ENCODE results near the gene MED15.

DNA sequence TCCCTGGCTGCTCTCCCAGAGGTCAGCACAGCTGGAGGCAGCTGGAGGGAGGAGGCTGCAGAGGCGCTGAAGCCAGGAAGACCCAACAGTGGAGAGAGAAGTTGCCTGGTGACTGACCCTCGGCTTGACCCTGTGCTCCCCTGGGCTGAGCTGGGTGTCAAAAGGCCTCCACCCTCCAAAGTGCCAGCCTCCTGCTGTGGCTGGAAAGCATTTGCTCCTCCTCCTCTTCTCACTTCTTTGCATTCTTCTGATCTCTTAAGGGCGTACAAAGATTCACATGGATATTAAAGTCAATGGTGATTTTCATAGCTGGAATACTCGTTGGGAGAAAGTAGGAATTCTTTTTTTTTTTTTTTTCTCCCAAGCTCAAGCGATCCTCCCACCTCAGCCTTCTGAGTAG lies 91.7 kb downstream of the MED15 start:
- TF ChIP-seq, protein P1, sequence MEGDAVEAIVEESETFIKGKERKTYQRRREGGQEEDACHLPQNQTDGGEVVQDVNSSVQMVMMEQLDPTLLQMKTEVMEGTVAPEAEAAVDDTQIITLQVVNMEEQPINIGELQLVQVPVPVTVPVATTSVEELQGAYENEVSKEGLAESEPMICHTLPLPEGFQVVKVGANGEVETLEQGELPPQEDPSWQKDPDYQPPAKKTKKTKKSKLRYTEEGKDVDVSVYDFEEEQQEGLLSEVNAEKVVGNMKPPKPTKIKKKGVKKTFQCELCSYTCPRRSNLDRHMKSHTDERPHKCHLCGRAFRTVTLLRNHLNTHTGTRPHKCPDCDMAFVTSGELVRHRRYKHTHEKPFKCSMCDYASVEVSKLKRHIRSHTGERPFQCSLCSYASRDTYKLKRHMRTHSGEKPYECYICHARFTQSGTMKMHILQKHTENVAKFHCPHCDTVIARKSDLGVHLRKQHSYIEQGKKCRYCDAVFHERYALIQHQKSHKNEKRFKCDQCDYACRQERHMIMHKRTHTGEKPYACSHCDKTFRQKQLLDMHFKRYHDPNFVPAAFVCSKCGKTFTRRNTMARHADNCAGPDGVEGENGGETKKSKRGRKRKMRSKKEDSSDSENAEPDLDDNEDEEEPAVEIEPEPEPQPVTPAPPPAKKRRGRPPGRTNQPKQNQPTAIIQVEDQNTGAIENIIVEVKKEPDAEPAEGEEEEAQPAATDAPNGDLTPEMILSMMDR (IDR thresholded peaks at IDR 0.05; ENCODE audit: borderline replicate concordance, extremely low read depth, low read length, poor library complexity, severe bottlenecking), result no peak
- no peak for TF ChIP-seq EZH2 (IDR thresholded peaks at IDR 0.05; ENCODE audit: borderline replicate concordance, low read depth, low read length, severe bottlenecking)
